GM23338 (cell line): ENCODE results near the gene CCDC124.

ENCODE experiments used
- CREB1 ChIP-seq: fragments of 250-450 bp; sonication (Bioruptor Pico); IDR thresholded peaks from 2 replicates; pipeline ENCODE4 v1.5.0; 2020; ENCODE audit warnings: low read depth, mild to moderate bottlenecking, moderate library complexity
- EZH2 ChIP-seq: fragments of 200-600 bp; sonication (generic); IDR thresholded peaks from one replicate; pipeline ENCODE4 v1.8.0; 2017; ENCODE audit warnings: antibody characterized with exemption, mild to moderate bottlenecking, low read depth; ENCODE audit not compliant: unreplicated experiment
- EZH2phosphoT487 ChIP-seq: fragments of 200-600 bp; sonication (generic); IDR thresholded peaks from one replicate; pipeline ENCODE4 v1.8.1; 2018; ENCODE audit warnings: antibody characterized with exemption; ENCODE audit not compliant: unreplicated experiment
- JUNB ChIP-seq: IDR thresholded peaks from one replicate; pipeline ENCODE4 v1.6.1; 2016; ENCODE audit warnings: antibody characterized with exemption; ENCODE audit not compliant: unreplicated experiment
- NANOG ChIP-seq: IDR thresholded peaks from 2 replicates; pipeline ENCODE4 v1.6.1; 2016; ENCODE audit warnings: antibody characterized with exemption, borderline replicate concordance
- POLR2AphosphoS5 ChIP-seq: IDR thresholded peaks from 2 replicates; pipeline ENCODE4 v1.6.1; 2016; ENCODE audit warnings: antibody characterized with exemption, low read depth
- STAT1 ChIP-seq: IDR thresholded peaks from one replicate; pipeline ENCODE4 v1.6.1; 2016; ENCODE audit warnings: antibody characterized with exemption; ENCODE audit not compliant: unreplicated experiment
- ZNF331 ChIP-seq: fragments of 250-450 bp; sonication (Bioruptor Pico); IDR thresholded peaks from 2 replicates; pipeline ENCODE4 v1.5.0; 2020; ENCODE audit warnings: low read depth, mild to moderate bottlenecking, moderate library complexity
- TF ChIP-seq, protein P1 (sequence below), 2 experiments: fragments of 200-600 bp in 1 of 2; sonication (generic) in 1 of 2; conservative IDR thresholded peaks; 2 replicates each; pipeline versions ENCODE4 v1.5.1 to v1.6.1; 2016 to 2017; ENCODE audit warnings: antibody characterized with exemption in 2 of 2, low read depth in 2 of 2, mild to moderate bottlenecking in 2 of 2, moderate library complexity in 1 of 2
- TF ChIP-seq, protein P2 (sequence below): IDR thresholded peaks from one replicate; pipeline ENCODE4 v1.6.1; 2018; ENCODE audit warnings: antibody characterized with exemption; ENCODE audit not compliant: unreplicated experiment
- TF ChIP-seq, protein P3 (sequence below): fragments of 250-450 bp; sonication (Bioruptor Pico); IDR thresholded peaks from 2 replicates; pipeline ENCODE4 v1.5.0; 2020; ENCODE audit warnings: mild to moderate bottlenecking, moderate library complexity
- TF ChIP-seq, protein P4 (sequence below): IDR thresholded peaks from 2 replicates; pipeline ENCODE4 v1.6.1; 2016; ENCODE audit warnings: antibody characterized with exemption

DNA sequence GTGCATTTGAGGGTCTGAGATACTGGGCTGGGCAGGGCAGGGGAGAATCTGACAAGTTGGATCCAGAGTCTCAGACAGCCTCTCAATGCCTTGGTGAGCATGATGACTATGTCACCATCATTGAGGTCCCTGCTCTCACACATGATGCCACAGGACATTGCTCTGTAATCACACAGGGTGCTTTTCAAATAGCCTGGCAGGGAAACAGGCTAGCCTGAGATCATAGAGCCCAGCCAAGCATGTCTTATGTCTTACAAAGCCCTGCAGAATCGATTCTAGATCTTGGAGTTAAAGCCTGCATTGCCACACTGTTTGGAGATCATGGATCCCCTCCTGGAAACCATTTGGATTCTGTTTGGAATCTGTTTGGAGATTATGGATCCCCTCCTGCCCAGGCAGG, 39.4 kb downstream of the CCDC124 start:
- TF ChIP-seq POLR2AphosphoS5 (no peak), EZH2 (no peak), CREB1 (CRISPR knock-in tag) (no peak), JUNB (no peak), NANOG (no peak), ZNF331 (CRISPR knock-in tag) (no peak), STAT1 (no peak), EZH2phosphoT487 (no peak)
- TF ChIP-seq, protein P1, sequence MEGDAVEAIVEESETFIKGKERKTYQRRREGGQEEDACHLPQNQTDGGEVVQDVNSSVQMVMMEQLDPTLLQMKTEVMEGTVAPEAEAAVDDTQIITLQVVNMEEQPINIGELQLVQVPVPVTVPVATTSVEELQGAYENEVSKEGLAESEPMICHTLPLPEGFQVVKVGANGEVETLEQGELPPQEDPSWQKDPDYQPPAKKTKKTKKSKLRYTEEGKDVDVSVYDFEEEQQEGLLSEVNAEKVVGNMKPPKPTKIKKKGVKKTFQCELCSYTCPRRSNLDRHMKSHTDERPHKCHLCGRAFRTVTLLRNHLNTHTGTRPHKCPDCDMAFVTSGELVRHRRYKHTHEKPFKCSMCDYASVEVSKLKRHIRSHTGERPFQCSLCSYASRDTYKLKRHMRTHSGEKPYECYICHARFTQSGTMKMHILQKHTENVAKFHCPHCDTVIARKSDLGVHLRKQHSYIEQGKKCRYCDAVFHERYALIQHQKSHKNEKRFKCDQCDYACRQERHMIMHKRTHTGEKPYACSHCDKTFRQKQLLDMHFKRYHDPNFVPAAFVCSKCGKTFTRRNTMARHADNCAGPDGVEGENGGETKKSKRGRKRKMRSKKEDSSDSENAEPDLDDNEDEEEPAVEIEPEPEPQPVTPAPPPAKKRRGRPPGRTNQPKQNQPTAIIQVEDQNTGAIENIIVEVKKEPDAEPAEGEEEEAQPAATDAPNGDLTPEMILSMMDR (conservative IDR thresholded peaks at IDR 0.05; ENCODE audit: low read depth in 2 of 2): no peak
- TF ChIP-seq, protein P2, sequence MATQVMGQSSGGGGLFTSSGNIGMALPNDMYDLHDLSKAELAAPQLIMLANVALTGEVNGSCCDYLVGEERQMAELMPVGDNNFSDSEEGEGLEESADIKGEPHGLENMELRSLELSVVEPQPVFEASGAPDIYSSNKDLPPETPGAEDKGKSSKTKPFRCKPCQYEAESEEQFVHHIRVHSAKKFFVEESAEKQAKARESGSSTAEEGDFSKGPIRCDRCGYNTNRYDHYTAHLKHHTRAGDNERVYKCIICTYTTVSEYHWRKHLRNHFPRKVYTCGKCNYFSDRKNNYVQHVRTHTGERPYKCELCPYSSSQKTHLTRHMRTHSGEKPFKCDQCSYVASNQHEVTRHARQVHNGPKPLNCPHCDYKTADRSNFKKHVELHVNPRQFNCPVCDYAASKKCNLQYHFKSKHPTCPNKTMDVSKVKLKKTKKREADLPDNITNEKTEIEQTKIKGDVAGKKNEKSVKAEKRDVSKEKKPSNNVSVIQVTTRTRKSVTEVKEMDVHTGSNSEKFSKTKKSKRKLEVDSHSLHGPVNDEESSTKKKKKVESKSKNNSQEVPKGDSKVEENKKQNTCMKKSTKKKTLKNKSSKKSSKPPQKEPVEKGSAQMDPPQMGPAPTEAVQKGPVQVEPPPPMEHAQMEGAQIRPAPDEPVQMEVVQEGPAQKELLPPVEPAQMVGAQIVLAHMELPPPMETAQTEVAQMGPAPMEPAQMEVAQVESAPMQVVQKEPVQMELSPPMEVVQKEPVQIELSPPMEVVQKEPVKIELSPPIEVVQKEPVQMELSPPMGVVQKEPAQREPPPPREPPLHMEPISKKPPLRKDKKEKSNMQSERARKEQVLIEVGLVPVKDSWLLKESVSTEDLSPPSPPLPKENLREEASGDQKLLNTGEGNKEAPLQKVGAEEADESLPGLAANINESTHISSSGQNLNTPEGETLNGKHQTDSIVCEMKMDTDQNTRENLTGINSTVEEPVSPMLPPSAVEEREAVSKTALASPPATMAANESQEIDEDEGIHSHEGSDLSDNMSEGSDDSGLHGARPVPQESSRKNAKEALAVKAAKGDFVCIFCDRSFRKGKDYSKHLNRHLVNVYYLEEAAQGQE: no peak
- TF ChIP-seq, protein P3, sequence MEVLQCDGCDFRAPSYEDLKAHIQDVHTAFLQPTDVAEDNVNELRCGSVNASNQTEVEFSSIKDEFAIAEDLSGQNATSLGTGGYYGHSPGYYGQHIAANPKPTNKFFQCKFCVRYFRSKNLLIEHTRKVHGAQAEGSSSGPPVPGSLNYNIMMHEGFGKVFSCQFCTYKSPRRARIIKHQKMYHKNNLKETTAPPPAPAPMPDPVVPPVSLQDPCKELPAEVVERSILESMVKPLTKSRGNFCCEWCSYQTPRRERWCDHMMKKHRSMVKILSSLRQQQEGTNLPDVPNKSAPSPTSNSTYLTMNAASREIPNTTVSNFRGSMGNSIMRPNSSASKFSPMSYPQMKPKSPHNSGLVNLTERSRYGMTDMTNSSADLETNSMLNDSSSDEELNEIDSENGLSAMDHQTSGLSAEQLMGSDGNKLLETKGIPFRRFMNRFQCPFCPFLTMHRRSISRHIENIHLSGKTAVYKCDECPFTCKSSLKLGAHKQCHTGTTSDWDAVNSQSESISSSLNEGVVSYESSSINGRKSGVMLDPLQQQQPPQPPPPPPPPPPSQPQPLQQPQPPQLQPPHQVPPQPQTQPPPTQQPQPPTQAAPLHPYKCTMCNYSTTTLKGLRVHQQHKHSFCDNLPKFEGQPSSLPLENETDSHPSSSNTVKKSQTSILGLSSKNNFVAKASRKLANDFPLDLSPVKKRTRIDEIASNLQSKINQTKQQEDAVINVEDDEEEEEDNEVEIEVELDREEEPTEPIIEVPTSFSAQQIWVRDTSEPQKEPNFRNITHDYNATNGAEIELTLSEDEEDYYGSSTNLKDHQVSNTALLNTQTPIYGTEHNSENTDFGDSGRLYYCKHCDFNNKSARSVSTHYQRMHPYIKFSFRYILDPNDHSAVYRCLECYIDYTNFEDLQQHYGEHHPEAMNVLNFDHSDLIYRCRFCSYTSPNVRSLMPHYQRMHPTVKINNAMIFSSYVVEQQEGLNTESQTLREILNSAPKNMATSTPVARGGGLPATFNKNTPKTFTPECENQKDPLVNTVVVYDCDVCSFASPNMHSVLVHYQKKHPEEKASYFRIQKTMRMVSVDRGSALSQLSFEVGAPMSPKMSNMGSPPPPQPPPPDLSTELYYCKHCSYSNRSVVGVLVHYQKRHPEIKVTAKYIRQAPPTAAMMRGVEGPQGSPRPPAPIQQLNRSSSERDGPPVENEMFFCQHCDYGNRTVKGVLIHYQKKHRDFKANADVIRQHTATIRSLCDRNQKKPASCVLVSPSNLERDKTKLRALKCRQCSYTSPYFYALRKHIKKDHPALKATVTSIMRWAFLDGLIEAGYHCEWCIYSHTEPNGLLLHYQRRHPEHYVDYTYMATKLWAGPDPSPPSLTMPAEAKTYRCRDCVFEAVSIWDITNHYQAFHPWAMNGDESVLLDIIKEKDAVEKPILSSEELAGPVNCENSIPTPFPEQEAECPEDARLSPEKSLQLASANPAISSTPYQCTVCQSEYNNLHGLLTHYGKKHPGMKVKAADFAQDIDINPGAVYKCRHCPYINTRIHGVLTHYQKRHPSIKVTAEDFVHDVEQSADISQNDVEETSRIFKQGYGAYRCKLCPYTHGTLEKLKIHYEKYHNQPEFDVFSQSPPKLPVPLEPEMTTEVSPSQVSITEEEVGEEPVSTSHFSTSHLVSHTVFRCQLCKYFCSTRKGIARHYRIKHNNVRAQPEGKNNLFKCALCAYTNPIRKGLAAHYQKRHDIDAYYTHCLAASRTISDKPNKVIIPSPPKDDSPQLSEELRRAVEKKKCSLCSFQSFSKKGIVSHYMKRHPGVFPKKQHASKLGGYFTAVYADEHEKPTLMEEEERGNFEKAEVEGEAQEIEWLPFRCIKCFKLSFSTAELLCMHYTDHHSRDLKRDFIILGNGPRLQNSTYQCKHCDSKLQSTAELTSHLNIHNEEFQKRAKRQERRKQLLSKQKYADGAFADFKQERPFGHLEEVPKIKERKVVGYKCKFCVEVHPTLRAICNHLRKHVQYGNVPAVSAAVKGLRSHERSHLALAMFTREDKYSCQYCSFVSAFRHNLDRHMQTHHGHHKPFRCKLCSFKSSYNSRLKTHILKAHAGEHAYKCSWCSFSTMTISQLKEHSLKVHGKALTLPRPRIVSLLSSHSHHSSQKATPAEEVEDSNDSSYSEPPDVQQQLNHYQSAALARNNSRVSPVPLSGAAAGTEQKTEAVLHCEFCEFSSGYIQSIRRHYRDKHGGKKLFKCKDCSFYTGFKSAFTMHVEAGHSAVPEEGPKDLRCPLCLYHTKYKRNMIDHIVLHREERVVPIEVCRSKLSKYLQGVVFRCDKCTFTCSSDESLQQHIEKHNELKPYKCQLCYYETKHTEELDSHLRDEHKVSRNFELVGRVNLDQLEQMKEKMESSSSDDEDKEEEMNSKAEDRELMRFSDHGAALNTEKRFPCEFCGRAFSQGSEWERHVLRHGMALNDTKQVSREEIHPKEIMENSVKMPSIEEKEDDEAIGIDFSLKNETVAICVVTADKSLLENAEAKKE (CRISPR knock-in tag): no peak
- TF ChIP-seq, protein P4, sequence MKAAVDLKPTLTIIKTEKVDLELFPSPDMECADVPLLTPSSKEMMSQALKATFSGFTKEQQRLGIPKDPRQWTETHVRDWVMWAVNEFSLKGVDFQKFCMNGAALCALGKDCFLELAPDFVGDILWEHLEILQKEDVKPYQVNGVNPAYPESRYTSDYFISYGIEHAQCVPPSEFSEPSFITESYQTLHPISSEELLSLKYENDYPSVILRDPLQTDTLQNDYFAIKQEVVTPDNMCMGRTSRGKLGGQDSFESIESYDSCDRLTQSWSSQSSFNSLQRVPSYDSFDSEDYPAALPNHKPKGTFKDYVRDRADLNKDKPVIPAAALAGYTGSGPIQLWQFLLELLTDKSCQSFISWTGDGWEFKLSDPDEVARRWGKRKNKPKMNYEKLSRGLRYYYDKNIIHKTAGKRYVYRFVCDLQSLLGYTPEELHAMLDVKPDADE: no peak
